GM23338 (cell line): ENCODE data around the gene PDCD11. TPM values are rescaled to one million over a fixed set of nuclear protein-coding genes. Genes with fewer than 3 reads are reported as not detected.

Source experiments
- ATAC-seq: fragments of 200-7000 bp; cut with Tn5 transposase; 3 replicates; pipeline ENCODE4 v1.9.1; 2020
- DNase-seq: peaks from one replicate; pipeline ENCODE4 v3.0.0-alpha.2; 2015; ENCODE audit warnings: low spot score
- H2AFZ ChIP-seq: fragments of 200-600 bp; sonication (generic); 2 replicates; pipeline ENCODE4 v1.8.0; 2016; ENCODE audit warnings: antibody characterized with exemption, mild to moderate bottlenecking, moderate library complexity
- H3F3A ChIP-seq: fragments of 200-600 bp; sonication (generic); replicated peaks from 2 replicates; pipeline ENCODE4 v1.8.0; 2017; ENCODE audit warnings: antibody characterized with exemption, mixed run types, low read depth
- H3K27ac ChIP-seq: fragments of 200-600 bp; sonication (generic); 2 replicates; pipeline ENCODE4 v1.6.1; 2016; ENCODE audit warnings: low read depth
- H3K27me3 ChIP-seq: fragments of 200-600 bp; sonication (generic); 2 replicates; pipeline ENCODE4 v1.8.0; 2016; ENCODE audit warnings: mild to moderate bottlenecking, mixed run types, moderate library complexity; ENCODE audit not compliant: insufficient read depth
- H3K36me3 ChIP-seq: fragments of 200-600 bp; sonication (generic); 2 replicates; pipeline ENCODE4 v1.8.0; 2016; ENCODE audit warnings: mild to moderate bottlenecking; ENCODE audit not compliant: insufficient read depth
- H3K4me1 ChIP-seq: fragments of 200-600 bp; sonication (generic); 2 replicates; pipeline ENCODE4 v1.8.0; 2016; ENCODE audit warnings: mild to moderate bottlenecking, moderate library complexity; ENCODE audit not compliant: insufficient read depth
- H3K4me2 ChIP-seq: fragments of 200-600 bp; sonication (generic); 2 replicates; pipeline ENCODE4 v1.7.1; 2017; ENCODE audit warnings: mixed run types
- H3K4me3 ChIP-seq: fragments of 200-600 bp; sonication (generic); 2 replicates; pipeline ENCODE4 v1.6.1; 2016; ENCODE audit warnings: mixed run types
- H3K79me2 ChIP-seq: fragments of 200-600 bp; sonication (generic); replicated peaks from 2 replicates; pipeline ENCODE4 v1.8.0; 2017; ENCODE audit warnings: mild to moderate bottlenecking; ENCODE audit not compliant: insufficient read depth
- H3K9me2 ChIP-seq: fragments of 200-600 bp; sonication (generic); 2 replicates; pipeline ENCODE4 v1.8.0; 2017; ENCODE audit not compliant: insufficient read depth
- H4K20me1 ChIP-seq: fragments of 200-600 bp; sonication (generic); replicated peaks from 2 replicates; pipeline ENCODE4 v1.8.0; 2017; ENCODE audit warnings: mild to moderate bottlenecking; ENCODE audit not compliant: insufficient read depth
- H3K27ac Mint-ChIP-seq: 2 replicates; pipeline ENCODE4 v1.8.0; 2020; ENCODE audit warnings: inconsistent platforms, mild to moderate bottlenecking, moderate library complexity, mixed read lengths
- H3K27me3 Mint-ChIP-seq: 3 replicates; pipeline ENCODE4 v1.8.0; 2022; ENCODE audit warnings: low read depth, mild to moderate bottlenecking, moderate library complexity, mixed read lengths, inconsistent platforms; ENCODE audit not compliant: insufficient read depth, poor library complexity
- H3K36me3 Mint-ChIP-seq: 3 replicates; pipeline ENCODE4 v1.8.0; 2021; ENCODE audit warnings: low read depth, mild to moderate bottlenecking, inconsistent platforms, moderate library complexity, mixed read lengths
- H3K4me1 Mint-ChIP-seq: 3 replicates; pipeline ENCODE4 v1.8.0; 2020; ENCODE audit warnings: mild to moderate bottlenecking, inconsistent platforms, mixed read lengths
- H3K4me3 Mint-ChIP-seq: 3 replicates; pipeline ENCODE4 v1.8.0; 2021; ENCODE audit warnings: moderate library complexity, mild to moderate bottlenecking, inconsistent platforms, mixed read lengths
- H3K9me3 Mint-ChIP-seq: 3 replicates; pipeline ENCODE4 v1.8.0; 2020; ENCODE audit warnings: moderate library complexity, mild to moderate bottlenecking, inconsistent platforms, mixed read lengths
- CREB1 ChIP-seq: fragments of 250-450 bp; sonication (Bioruptor Pico); IDR thresholded peaks from 2 replicates; pipeline ENCODE4 v1.5.0; 2020; ENCODE audit warnings: low read depth, mild to moderate bottlenecking, moderate library complexity
- CTCF ChIP-seq, 2 experiments: fragments of 200-600 bp in 1 of 2; sonication (generic) in 1 of 2; conservative IDR thresholded peaks; 2 replicates each; pipeline versions ENCODE4 v1.5.1 to v1.6.1; 2016 to 2017; ENCODE audit warnings: antibody characterized with exemption in 2 of 2, low read depth in 2 of 2, mild to moderate bottlenecking in 2 of 2, moderate library complexity in 1 of 2
- ETS1 ChIP-seq: IDR thresholded peaks from 2 replicates; pipeline ENCODE4 v1.6.1; 2016; ENCODE audit warnings: antibody characterized with exemption
- EZH2 ChIP-seq: fragments of 200-600 bp; sonication (generic); IDR thresholded peaks from one replicate; pipeline ENCODE4 v1.8.0; 2017; ENCODE audit warnings: antibody characterized with exemption, mild to moderate bottlenecking, low read depth; ENCODE audit not compliant: unreplicated experiment
- EZH2phosphoT487 ChIP-seq: fragments of 200-600 bp; sonication (generic); IDR thresholded peaks from one replicate; pipeline ENCODE4 v1.8.1; 2018; ENCODE audit warnings: antibody characterized with exemption; ENCODE audit not compliant: unreplicated experiment
- JUNB ChIP-seq: IDR thresholded peaks from one replicate; pipeline ENCODE4 v1.6.1; 2016; ENCODE audit warnings: antibody characterized with exemption; ENCODE audit not compliant: unreplicated experiment
- NANOG ChIP-seq: IDR thresholded peaks from 2 replicates; pipeline ENCODE4 v1.6.1; 2016; ENCODE audit warnings: antibody characterized with exemption, borderline replicate concordance
- POLR2AphosphoS5 ChIP-seq: IDR thresholded peaks from 2 replicates; pipeline ENCODE4 v1.6.1; 2016; ENCODE audit warnings: antibody characterized with exemption, low read depth
- REST ChIP-seq: IDR thresholded peaks from one replicate; pipeline ENCODE4 v1.6.1; 2018; ENCODE audit warnings: antibody characterized with exemption; ENCODE audit not compliant: unreplicated experiment
- STAT1 ChIP-seq: IDR thresholded peaks from one replicate; pipeline ENCODE4 v1.6.1; 2016; ENCODE audit warnings: antibody characterized with exemption; ENCODE audit not compliant: unreplicated experiment
- ZNF114 ChIP-seq: fragments of 250-450 bp; sonication (Bioruptor Pico); IDR thresholded peaks from 2 replicates; pipeline ENCODE4 v1.5.0; 2020; ENCODE audit warnings: mild to moderate bottlenecking, moderate library complexity
- ZNF331 ChIP-seq: fragments of 250-450 bp; sonication (Bioruptor Pico); IDR thresholded peaks from 2 replicates; pipeline ENCODE4 v1.5.0; 2020; ENCODE audit warnings: low read depth, mild to moderate bottlenecking, moderate library complexity
- ZNF462 ChIP-seq: fragments of 250-450 bp; sonication (Bioruptor Pico); IDR thresholded peaks from 2 replicates; pipeline ENCODE4 v1.5.0; 2020; ENCODE audit warnings: mild to moderate bottlenecking, moderate library complexity
- polyA plus RNA-seq: library from polyadenylated mRNA; unstranded; fragments of >200 nt; fragmentation: Nextera tagmentation; extraction: Ambion mirVana; gene quantifications from 2 replicates; pipeline ENCODE4 v1.2.1, GENCODE V29; 2016
- total RNA-seq: library from RNA; depleted of rRNA; stranded (reverse); fragments of >200 nt; shearing (Covaris generic); gene quantifications from 2 replicates; pipeline ENCODE4 v1.2.3, GENCODE V29; 2014

PDCD11 gene
- total and polyA plus RNA-seq, 2 experiments from 2014 or later: 82.1 to 87.8 TPM

- H3K4me1 ChIP-seq: peaks cover 9% of the 10 kb centered on the region
- peaks cover 8% of the 10 kb centered on the region for H3K36me3 ChIP-seq
- no peak overlapping the region for H3K27ac ChIP-seq
- H3K27me3 ChIP-seq: no peaks in the 10 kb centered on the region
- peak overlapping the region; percentile 62 for H3K4me3 Mint-ChIP-seq
- peaks cover 4% of the 10 kb centered on the region for H3K27me3 Mint-ChIP-seq
- H3K36me3 Mint-ChIP-seq: peaks cover 61% of the 10 kb centered on the region
- peaks cover under 1% of the 10 kb centered on the region for H4K20me1 ChIP-seq
- no peak overlapping the region for H3K27ac Mint-ChIP-seq
- H3F3A ChIP-seq: 0 out of 2 replicates have a peak, but pooled peaks cover 3% of the 10 kb centered on the region
- H3K4me1 Mint-ChIP-seq: peaks cover 20% of the 10 kb centered on the region
- H3K9me3 Mint-ChIP-seq: no peaks in the 10 kb centered on the region; the same call in 1 of the 3 replicates
- no peak for TF ChIP-seq ZNF462 (CRISPR knock-in tag)
- no peak for TF ChIP-seq NANOG
- TF ChIP-seq CREB1 (CRISPR knock-in tag): no peak
- TF ChIP-seq ZNF114 (CRISPR knock-in tag): no peak
- TF ChIP-seq ETS1: no peak
- no peak for TF ChIP-seq JUNB
- no peak for TF ChIP-seq ZNF331 (CRISPR knock-in tag)
- TF ChIP-seq EZH2phosphoT487: no peak
- no peak for TF ChIP-seq REST
- TF ChIP-seq STAT1: no peak
- no peak for TF ChIP-seq POLR2AphosphoS5
- TF ChIP-seq CTCF (conservative IDR thresholded peaks at IDR 0.05; ENCODE audit: low read depth in 2 of 2): no peak
- TF ChIP-seq EZH2: no peak
- H3K79me2 ChIP-seq: peaks cover 53% of the 10 kb centered on the region
- H3K4me3 ChIP-seq: no peak overlapping the region
- no peak for ATAC-seq
- no peak overlapping the region for H3K4me2 ChIP-seq
- DNase-seq: no peak
- H2AFZ ChIP-seq: no peak overlapping the region
- no peaks in the 10 kb centered on the region for H3K9me2 ChIP-seq
Measured at GRCh38 chr10:103394180-103394579, 2.2 kb upstream of the PDCD11 start.
